Loucy (cell line): ENCODE measurements around the gene CTH.
A peak's percentile ranks its signal among the peaks of the same experiment; 100 is the strongest.

Source experiments
- H2AFZ ChIP-seq: fragments of 200-600 bp; sonication (generic); 2 replicates; pipeline ENCODE4 v1.6.0; 2016; ENCODE audit warnings: antibody characterized with exemption, mild to moderate bottlenecking, low read length, moderate library complexity
- H3F3A ChIP-seq: fragments of 200-600 bp; 2 replicates; pipeline ENCODE4 v1.6.0; 2016; ENCODE audit warnings: antibody characterized with exemption, low read depth, mild to moderate bottlenecking
- H3K27me3 ChIP-seq: fragments of 200-600 bp; sonication (generic); 2 replicates; pipeline ENCODE4 v1.6.1; 2014; ENCODE audit warnings: low read length, mild to moderate bottlenecking; ENCODE audit not compliant: insufficient read depth, poor library complexity, severe bottlenecking
- H3K36me3 ChIP-seq: fragments of 200-600 bp; sonication (generic); 2 replicates; pipeline ENCODE4 v1.6.1; 2016; ENCODE audit warnings: low read length; ENCODE audit not compliant: insufficient read depth
- H3K4me1 ChIP-seq: fragments of 200-600 bp; sonication (generic); 2 replicates; pipeline ENCODE4 v1.5.1; 2014; ENCODE audit warnings: low read length, mild to moderate bottlenecking; ENCODE audit not compliant: insufficient read depth, poor library complexity, severe bottlenecking
- H3K4me2 ChIP-seq: fragments of 200-600 bp; sonication (generic); 2 replicates; pipeline ENCODE4 v1.6.0; 2014; ENCODE audit warnings: antibody characterized with exemption, low read length, low read depth, mild to moderate bottlenecking; ENCODE audit not compliant: poor library complexity, severe bottlenecking
- H3K4me3 ChIP-seq: fragments of 200-600 bp; sonication (generic); 2 replicates; pipeline ENCODE4 v1.5.1; 2014; ENCODE audit warnings: low read length, mild to moderate bottlenecking, mixed read lengths; ENCODE audit not compliant: poor library complexity, severe bottlenecking
- H3K79me2 ChIP-seq: fragments of 200-600 bp; sonication (generic); 2 replicates; pipeline ENCODE4 v1.6.1; 2014; ENCODE audit warnings: low read length; ENCODE audit not compliant: insufficient read depth
- H3K9ac ChIP-seq: fragments of 200-600 bp; sonication (generic); 2 replicates; pipeline ENCODE4 v1.6.0; 2014; ENCODE audit warnings: mild to moderate bottlenecking, low read depth, low read length, moderate library complexity; ENCODE audit not compliant: poor library complexity, severe bottlenecking
- H3K9me2 ChIP-seq: fragments of 200-600 bp; sonication (generic); replicated peaks from 2 replicates; pipeline ENCODE4 v1.6.1; 2016; ENCODE audit warnings: low read depth, low read length, mixed read lengths
- H3K9me3 ChIP-seq: fragments of 200-600 bp; sonication (generic); 2 replicates; pipeline ENCODE4 v1.6.1; 2014; ENCODE audit warnings: mild to moderate bottlenecking, antibody characterized with exemption, low read length, low read depth; ENCODE audit not compliant: insufficient read depth
- H4K20me1 ChIP-seq: fragments of 200-600 bp; sonication (generic); 2 replicates; pipeline ENCODE4 v1.6.0; 2014; ENCODE audit warnings: antibody characterized with exemption, low read length, mild to moderate bottlenecking; ENCODE audit not compliant: insufficient read depth, poor library complexity, severe bottlenecking
- CTCF ChIP-seq: fragments of 200-600 bp; sonication (generic); conservative IDR thresholded peaks from 2 replicates; pipeline ENCODE4 v1.5.1; 2014; ENCODE audit warnings: mild to moderate bottlenecking, antibody characterized with exemption, low read length
- EZH2phosphoT487 ChIP-seq: fragments of 200-600 bp; IDR thresholded peaks from 2 replicates; pipeline ENCODE4 v1.6.1; 2018; ENCODE audit warnings: antibody characterized with exemption, mild to moderate bottlenecking, moderate library complexity, borderline replicate concordance

CTH gene

GRCh38 chr1:70434253-70434859 is 23.3 kb downstream of the CTH start:
- no peak overlapping the region for H3K4me2 ChIP-seq
- H3K9me3 ChIP-seq: no peaks in the 10 kb centered on the region
- no peaks in the 10 kb centered on the region for H3K79me2 ChIP-seq
- no peak overlapping the region for H2AFZ ChIP-seq
- no peak overlapping the region for H3K9ac ChIP-seq
- H4K20me1 ChIP-seq: no peaks in the 10 kb centered on the region
- no peak overlapping the region for H3K4me3 ChIP-seq
- no peaks in the 10 kb centered on the region for H3K27me3 ChIP-seq
- peaks cover 47% of the 10 kb centered on the region; the same call in 1 of the 2 replicates for H3K36me3 ChIP-seq
- peaks cover 9% of the 10 kb centered on the region for H3K4me1 ChIP-seq
- H3F3A ChIP-seq: no peaks in the 10 kb centered on the region
- TF ChIP-seq CTCF: no peak
- H3K9me2 ChIP-seq: no peaks in the 10 kb centered on the region

DNA sequence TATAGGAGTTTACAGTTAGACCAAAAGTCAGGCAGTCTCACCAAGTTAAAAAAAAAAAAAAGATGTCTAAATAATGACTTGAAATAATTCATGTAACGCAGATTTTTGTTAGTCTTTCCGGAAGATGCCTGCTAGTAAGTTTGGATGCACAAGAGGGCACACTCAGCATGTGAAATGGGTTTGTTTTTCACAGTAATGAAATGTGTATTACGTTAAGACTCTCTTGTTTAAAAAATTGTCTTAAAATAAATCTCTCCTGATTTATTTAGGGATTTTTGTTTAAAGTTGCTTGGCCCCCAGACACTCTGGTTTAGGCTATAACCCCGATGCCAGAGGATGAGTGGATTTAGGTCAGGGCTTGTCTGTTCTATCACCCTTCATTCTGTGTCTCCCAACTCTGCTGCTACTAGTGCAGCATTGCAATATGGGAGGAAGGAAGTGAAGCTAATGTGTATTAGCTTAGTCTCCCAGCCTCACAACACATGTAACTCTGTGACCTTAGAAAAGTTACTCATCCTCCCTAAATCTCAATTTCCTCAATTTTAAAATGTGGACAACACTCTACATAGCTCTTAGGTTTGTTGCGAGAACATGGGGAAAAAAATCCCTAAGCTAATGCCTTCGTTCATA is 25.7 kb downstream of the CTH start:
- Histone ChIP-seq H3K4me2 (no peak overlapping the region), H4K20me1 (no peaks in the 10 kb centered on the region), H3K4me3 (no peak overlapping the region), H3K79me2 (no peaks in the 10 kb centered on the region), H2AFZ (no peak overlapping the region), H3K36me3 (peaks cover 42% of the 10 kb centered on the region; the same call in 1 of the 2 replicates), H3K9me2 (no peaks in the 10 kb centered on the region), H3K27me3 (no peaks in the 10 kb centered on the region), H3F3A (no peaks in the 10 kb centered on the region), H3K9me3 (no peaks in the 10 kb centered on the region), H3K9ac (no peak overlapping the region), H3K4me1 (peaks cover 6% of the 10 kb centered on the region)
- TF ChIP-seq CTCF (peak; percentile 63), EZH2phosphoT487 (no peak)

- no peak overlapping the region for H3K4me2 ChIP-seq
- no peaks in the 10 kb centered on the region for H3K9me2 ChIP-seq
- H3F3A ChIP-seq: no peaks in the 10 kb centered on the region
- no peaks in the 10 kb centered on the region for H3K79me2 ChIP-seq
- H3K9ac ChIP-seq: no peak overlapping the region
- peaks cover 6% of the 10 kb centered on the region for H3K4me1 ChIP-seq
- no peak overlapping the region for H3K4me3 ChIP-seq
- peaks cover 29% of the 10 kb centered on the region; the same call in 1 of the 2 replicates for H3K36me3 ChIP-seq
- H3K9me3 ChIP-seq: no peaks in the 10 kb centered on the region
- no peak overlapping the region for H2AFZ ChIP-seq
- no peaks in the 10 kb centered on the region for H3K27me3 ChIP-seq
- H4K20me1 ChIP-seq: no peaks in the 10 kb centered on the region
- TF ChIP-seq EZH2phosphoT487 (no peak), CTCF (no peak)
Observed at GRCh38 chr1:70438529-70438928, 27.5 kb downstream of the CTH start.
